Fibroblast of upper back skin (primary cell): ENCODE data around the gene PDZRN4.
"Not testable (repeated sequence)": the region's sequence is repeated elsewhere in the genome, so short reads cannot be mapped to it uniquely, and the experiment has no call there.

ENCODE experiments used
- DNase-seq: peaks from one replicate; pipeline ENCODE4 v3.0.0-alpha.2; 2013

PDZRN4 gene

DNA sequence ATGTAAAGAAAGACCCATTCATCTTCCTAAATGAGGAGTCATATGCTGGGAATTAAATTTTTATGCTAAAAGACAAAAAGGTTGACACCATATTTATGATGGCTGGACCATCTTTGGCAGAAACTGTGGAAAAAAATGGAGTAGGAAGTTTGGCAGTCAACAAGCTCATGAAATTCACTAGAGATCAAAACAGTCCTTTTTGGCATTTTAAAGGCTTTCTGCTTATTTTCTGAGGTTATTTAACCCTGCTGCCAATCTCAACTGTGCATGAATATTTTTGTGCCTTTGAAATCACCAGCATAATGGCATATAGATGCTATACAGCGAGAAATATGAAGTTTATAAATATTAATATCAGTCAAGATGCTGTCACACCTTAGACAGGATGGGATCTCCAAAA is 399.5 kb downstream of the PDZRN4 start:
- no peak for DNase-seq

DNA sequence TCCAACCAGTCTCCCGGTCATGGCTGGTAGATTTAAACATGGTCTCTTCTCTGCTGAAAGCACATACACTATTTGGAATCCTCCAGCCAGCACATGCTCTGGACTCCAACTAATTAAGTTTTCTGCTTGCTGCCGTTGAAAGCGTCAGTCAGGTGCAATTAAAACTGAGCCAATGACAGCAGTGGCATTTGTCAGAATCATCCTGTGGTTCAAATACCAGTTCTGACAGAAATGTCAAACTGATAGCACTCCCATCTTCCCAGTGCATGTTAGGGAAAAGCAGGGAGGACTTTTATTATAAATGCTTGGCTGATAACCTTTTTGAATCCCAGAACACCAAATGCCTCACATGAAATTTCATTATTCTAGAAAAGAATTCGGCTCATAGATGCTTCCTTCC is 401.8 kb downstream of the PDZRN4 start:
- no peak for DNase-seq

DNA sequence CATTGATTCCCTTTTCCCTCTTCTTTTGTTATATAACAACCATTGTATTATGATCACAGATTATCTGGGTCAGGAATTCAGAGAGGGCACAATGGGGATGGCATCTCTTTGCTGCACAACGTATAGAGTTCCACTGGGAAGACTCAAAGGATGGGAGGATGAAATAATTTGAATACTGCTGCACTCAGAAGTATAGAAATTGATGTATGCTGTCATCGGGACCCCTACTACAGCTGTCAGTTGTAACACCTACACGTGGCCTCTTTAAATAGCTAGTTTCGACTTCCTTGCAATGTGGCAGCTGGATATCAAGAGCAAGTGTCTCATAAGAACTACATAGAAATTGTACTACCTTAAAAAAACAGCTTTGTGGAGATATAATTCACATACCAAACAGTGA is 408.1 kb downstream of the PDZRN4 start:
- no peak for DNase-seq

DNA sequence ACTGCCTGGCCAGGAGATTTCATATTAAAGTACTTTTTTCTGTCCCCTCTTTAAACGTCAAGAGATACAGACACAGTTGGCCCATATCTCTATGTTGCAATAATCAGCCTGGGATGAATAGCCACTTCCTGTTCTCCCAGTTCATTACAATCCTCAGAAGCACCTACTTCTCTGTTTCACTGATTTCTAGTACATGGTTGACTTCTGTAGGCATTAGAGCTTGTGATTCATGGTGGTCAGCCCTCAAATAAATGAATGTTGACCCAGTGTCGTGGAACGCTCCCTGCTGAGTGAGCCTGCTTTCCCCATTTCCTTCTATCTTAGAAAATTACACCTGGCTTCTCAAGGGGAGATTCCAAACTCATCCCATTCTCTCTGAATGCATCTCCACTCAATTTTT is 416.7 kb downstream of the PDZRN4 start:
- DNase-seq, result no peak

DNA sequence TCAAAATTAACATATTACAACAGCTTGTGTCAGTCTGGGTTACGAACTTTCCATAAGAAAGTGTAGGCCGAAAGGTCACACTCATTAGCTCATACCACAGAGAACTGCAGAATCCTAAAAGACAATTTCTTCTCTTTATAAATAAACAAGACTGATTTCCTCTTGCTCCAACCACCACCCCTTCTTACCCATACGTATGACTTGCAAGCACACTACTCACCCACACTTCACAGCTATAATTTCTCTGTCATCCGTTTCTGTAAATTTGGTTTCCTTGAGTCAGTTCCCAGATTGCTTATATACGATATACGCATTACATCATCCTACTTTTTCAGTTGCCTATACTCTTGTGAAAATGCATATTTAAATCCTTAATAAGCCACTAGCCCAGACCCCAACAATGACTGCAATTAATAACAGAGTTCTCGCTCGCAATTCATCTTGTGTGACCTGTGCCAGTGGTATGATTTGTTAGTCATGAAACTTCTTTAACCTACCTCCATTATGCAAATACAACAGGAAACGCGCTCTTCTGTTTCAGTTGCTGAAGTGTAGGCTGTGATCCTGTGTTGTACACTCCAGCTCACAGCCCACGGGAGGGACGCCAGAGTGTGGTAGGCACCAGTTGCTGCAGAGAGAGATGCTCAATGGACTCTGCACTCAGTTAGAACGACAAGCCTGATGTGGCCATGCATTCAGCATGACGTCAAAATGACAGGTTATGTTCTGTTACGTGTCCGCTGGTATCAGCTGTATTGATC is 417.6 kb downstream of the PDZRN4 start:
- DNase-seq, result no peak

DNA sequence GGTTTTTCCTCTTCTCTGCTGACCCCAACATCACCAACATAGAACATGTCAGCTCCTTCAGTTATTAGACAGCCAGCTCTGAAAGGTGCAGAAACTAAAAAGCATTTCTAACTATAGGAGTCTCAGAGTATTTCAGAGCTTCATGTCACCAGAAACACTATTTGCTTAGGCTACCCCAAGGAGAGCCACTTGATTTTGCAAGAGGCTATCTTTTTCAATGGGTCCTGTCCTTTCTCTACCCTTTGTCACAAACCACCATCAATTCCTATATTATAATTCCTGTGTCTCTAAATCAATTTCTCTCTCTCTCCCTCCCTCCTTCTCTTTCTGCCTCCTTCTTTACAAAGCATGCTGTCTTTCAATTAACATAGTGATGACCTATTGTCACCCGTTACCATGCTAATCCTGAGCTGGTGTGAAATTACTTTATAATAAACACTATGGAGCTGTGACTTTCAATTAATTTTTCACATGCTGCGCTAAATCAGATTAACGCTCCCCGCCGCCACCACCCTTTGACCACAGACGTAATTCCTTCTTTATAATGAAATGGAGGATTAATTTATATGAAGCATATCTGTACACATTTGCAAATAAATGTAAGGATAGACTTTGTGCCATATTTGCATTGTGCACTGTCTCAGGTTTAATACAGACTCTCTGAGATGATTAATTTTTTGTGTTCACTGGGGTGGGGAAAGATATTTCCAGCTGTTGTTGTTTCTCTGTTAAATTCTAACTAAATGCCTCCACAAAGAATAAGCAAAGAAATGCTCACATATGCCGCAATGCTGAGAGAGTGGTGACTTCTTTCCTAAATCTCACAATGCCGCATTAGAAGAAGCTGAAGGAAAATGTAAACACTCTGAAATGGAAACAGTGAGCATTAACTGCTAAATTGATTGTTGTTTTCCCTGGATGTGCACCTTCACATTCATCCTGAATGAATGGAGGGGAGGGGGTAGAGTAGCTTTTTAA is 418.6 kb downstream of the PDZRN4 start:
- DNase-seq, result no peak

DNA sequence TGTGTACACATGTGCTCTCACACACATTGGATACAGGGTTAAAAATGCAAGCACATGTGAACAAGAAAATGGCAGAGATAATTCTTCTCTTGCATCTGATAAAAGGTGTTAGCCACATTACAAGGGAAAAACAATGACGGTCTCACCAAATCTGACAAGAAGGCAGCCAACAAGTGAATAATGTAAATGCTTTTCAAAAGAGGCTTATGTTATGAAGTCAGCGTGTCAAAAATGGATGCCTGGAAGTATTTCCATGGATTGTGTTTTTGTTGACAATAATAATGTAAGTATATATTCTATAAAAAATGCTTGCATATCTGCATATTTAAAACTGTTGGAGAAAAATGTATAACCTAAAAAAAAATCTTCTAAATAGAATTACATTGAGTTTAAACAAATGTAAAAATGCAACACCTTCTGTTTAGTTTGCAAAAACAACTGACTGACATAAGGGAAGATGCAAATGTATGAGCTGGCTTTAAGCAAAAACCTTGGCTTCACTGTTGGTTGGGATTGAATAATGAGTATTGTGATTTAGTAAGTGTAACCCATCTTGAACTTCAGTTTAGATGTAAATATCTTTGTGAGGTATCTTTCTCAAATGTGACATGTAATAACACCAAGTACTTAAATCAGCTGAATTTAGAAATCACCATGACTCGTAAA is 424.9 kb downstream of the PDZRN4 start:
- DNase-seq, result no peak

DNA sequence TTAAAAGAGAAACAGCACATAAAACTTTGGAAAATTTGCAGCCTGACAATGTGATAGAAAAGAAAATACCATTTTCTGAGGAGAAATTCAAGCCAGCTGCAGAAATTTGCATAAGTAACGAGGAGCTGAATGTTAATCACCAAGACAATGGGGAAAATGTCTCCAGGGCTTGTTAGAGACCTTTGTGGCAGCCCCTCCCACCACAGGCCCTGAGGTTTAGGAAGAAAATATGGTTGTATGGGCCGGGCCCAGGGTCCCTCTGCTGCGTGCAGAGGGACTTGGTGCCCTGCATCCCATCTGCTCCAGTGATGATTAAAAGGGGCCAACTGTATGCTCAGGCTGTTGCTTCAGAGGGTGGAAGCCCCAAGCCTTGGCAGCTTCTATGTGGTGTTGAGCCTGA is 427.1 kb downstream of the PDZRN4 start:
- not testable (repeated sequence) for DNase-seq

DNA sequence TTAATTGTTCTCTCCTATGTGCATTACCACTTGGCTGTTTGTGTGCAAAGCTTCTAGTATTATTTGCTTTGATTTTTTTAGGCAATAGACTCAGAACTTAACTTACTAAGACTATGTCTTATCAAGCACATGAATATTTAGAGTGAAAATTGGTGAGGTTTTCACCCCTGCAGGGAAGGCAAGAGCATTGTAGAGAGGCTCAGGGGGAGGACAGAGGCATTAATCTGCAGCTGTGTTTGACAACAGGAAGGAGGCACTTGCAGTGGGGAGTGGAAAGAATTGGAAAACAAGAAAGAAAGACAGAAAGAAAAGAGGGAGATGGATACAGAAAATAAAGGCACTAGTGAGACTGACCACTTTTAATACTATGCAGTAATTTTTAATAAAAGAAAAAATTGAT is 431.6 kb downstream of the PDZRN4 start:
- DNase-seq, result no peak

DNA sequence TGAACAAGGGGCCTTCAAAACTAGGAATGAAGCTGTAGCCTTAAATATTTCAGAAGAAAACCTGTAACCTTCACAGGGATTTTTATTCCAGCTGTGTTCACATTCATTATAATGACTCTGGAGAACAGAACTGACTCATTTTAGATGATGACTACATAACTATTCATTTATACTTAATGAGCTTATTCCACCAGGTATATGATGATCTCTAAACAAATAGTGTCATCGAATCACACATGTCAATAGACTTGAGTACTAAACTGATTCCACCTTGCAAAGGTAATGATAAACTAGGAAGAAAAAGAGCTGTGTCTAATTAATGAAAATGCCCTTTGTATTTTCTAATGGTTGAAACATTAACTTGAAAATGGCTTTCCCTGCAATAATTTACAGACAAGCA is 433.2 kb downstream of the PDZRN4 start:
- no peak for DNase-seq
